Measurements from ENCODE around the gene CACNB2.
"Not testable (repeated sequence)": the region's sequence is repeated elsewhere in the genome, so short reads cannot be mapped to it uniquely, and the experiment has no call there.

CACNB2 gene

GRCh38 chr10:18561861-18562551, 421.8 kb downstream of the CACNB2 start:
- Histone ChIP-seq H4K20me1 (no peaks in the 10 kb centered on the region), H3K27me3 (no peaks in the 10 kb centered on the region), H3K36me3 (peaks cover 69% of the 10 kb centered on the region), H3K9ac (no peak overlapping the region), H3K4me1 (no peaks in the 10 kb centered on the region), H3K4me3 (no peak overlapping the region), H3K9me3 (peaks cover 93% of the 10 kb centered on the region), H3K4me2 (no peak overlapping the region), H3K27ac (no peak overlapping the region)
- no peak for TF ChIP-seq Cebpa-rat (IDR thresholded peaks at IDR 0.05)

- Histone ChIP-seq H4K20me1 (no peaks in the 10 kb centered on the region), H3K9me3 (peaks cover 93% of the 10 kb centered on the region), H3K27me3 (no peaks in the 10 kb centered on the region), H3K9ac (no peak overlapping the region), H3K36me3 (peaks cover 67% of the 10 kb centered on the region), H3K4me1 (no peaks in the 10 kb centered on the region), H3K27ac (no peak overlapping the region), H3K4me3 (no peak overlapping the region), H3K4me2 (no peak overlapping the region)
- no peak for TF ChIP-seq Cebpa-rat (IDR thresholded peaks at IDR 0.05)
These were observed 422.9 kb downstream of the CACNB2 start for GRCh38 chr10:18563003-18563726.

GRCh38 chr10:18565006-18565405, 424.8 kb downstream of the CACNB2 start:
- H3K4me3 ChIP-seq = no peak overlapping the region
- H3K27ac ChIP-seq = no peak overlapping the region
- no peak for TF ChIP-seq Cebpa-rat (IDR thresholded peaks at IDR 0.05)
- no peak overlapping the region for H3K9ac ChIP-seq
- H4K20me1 ChIP-seq = no peaks in the 10 kb centered on the region
- H3K36me3 ChIP-seq = peaks cover 53% of the 10 kb centered on the region
- H3K4me2 ChIP-seq = no peak overlapping the region
- no peaks in the 10 kb centered on the region for H3K27me3 ChIP-seq
- peaks cover 93% of the 10 kb centered on the region for H3K9me3 ChIP-seq
- H3K4me1 ChIP-seq = no peaks in the 10 kb centered on the region

GRCh38 chr10:18566177-18566576, 426.0 kb downstream of the CACNB2 start:
- Histone ChIP-seq H3K4me3 (no peak overlapping the region), H3K4me2 (no peak overlapping the region), H3K27ac (no peak overlapping the region), H3K9ac (no peak overlapping the region), H4K20me1 (no peaks in the 10 kb centered on the region), H3K9me3 (peaks cover 96% of the 10 kb centered on the region), H3K4me1 (no peaks in the 10 kb centered on the region), H3K36me3 (peaks cover 54% of the 10 kb centered on the region), H3K27me3 (no peaks in the 10 kb centered on the region)
- no peak for TF ChIP-seq Cebpa-rat (IDR thresholded peaks at IDR 0.05)

GRCh38 chr10:18567343-18567856, 427.2 kb downstream of the CACNB2 start:
- Histone ChIP-seq H3K4me1 (no peaks in the 10 kb centered on the region), H3K27me3 (no peaks in the 10 kb centered on the region), H4K20me1 (no peaks in the 10 kb centered on the region), H3K9ac (no peak overlapping the region), H3K36me3 (peaks cover 55% of the 10 kb centered on the region), H3K27ac (no peak overlapping the region), H3K4me3 (no peak overlapping the region), H3K4me2 (no peak overlapping the region), H3K9me3 (peaks cover 99% of the 10 kb centered on the region)
- no peak for TF ChIP-seq Cebpa-rat (IDR thresholded peaks at IDR 0.05)

- not testable (repeated sequence) for H3K27ac ChIP-seq, H3K9ac ChIP-seq, H3K4me3 ChIP-seq, H3K4me2 ChIP-seq, H3K4me1 ChIP-seq, H3K27me3 ChIP-seq, H4K20me1 ChIP-seq
- H3K36me3 ChIP-seq = peaks cover 67% of the 10 kb centered on the region
- H3K9me3 ChIP-seq = peaks cover 84% of the 10 kb centered on the region
These were observed 430.2 kb downstream of the CACNB2 start for GRCh38 chr10:18570386-18570785.

GRCh38 chr10:18571076-18571475, 430.9 kb downstream of the CACNB2 start:
- H3K9me3 ChIP-seq = peaks cover 78% of the 10 kb centered on the region

GRCh38 chr10:18571780-18572179, 431.6 kb downstream of the CACNB2 start:
- Histone ChIP-seq H4K20me1 (no peaks in the 10 kb centered on the region), H3K4me1 (no peaks in the 10 kb centered on the region), H3K9me3 (peaks cover 75% of the 10 kb centered on the region), H3K4me2 (no peak overlapping the region), H3K27ac (no peak overlapping the region), H3K9ac (no peak overlapping the region), H3K27me3 (no peaks in the 10 kb centered on the region), H3K4me3 (no peak overlapping the region), H3K36me3 (peaks cover 75% of the 10 kb centered on the region)
- TF ChIP-seq Cebpa-rat (IDR thresholded peaks at IDR 0.05) = no peak

More at GRCh38 chr10:18571076-18571475, 430.9 kb downstream of the CACNB2 start:
- Histone ChIP-seq H3K4me3 (no peak overlapping the region), H3K27ac (no peak overlapping the region), H3K4me2 (no peak overlapping the region), H3K9ac (no peak overlapping the region), H3K4me1 (no peaks in the 10 kb centered on the region), H3K36me3 (peaks cover 69% of the 10 kb centered on the region), H4K20me1 (no peaks in the 10 kb centered on the region), H3K27me3 (no peaks in the 10 kb centered on the region)
- TF ChIP-seq Cebpa-rat (IDR thresholded peaks at IDR 0.05) = no peak

- H3K36me3 ChIP-seq = peaks cover 78% of the 10 kb centered on the region
- no peaks in the 10 kb centered on the region for H3K27me3 ChIP-seq
- no peak overlapping the region for H3K9ac ChIP-seq
- H3K4me1 ChIP-seq = no peaks in the 10 kb centered on the region
- H3K4me2 ChIP-seq = no peak overlapping the region
- H4K20me1 ChIP-seq = no peaks in the 10 kb centered on the region
- peaks cover 75% of the 10 kb centered on the region for H3K9me3 ChIP-seq
- no peak for TF ChIP-seq Cebpa-rat (IDR thresholded peaks at IDR 0.05)
- no peak overlapping the region for H3K27ac ChIP-seq
- H3K4me3 ChIP-seq = no peak overlapping the region
These were observed 432.8 kb downstream of the CACNB2 start for GRCh38 chr10:18572959-18573561.

GRCh38 chr10:18576586-18576985, 436.4 kb downstream of the CACNB2 start:
- H4K20me1 ChIP-seq = no peaks in the 10 kb centered on the region
- no peak overlapping the region for H3K4me2 ChIP-seq
- peaks cover 90% of the 10 kb centered on the region for H3K36me3 ChIP-seq
- H3K4me3 ChIP-seq = no peak overlapping the region
- H3K4me1 ChIP-seq = peaks cover 21% of the 10 kb centered on the region
- H3K27me3 ChIP-seq = no peaks in the 10 kb centered on the region
- H3K27ac ChIP-seq = no peak overlapping the region
- TF ChIP-seq Cebpa-rat (IDR thresholded peaks at IDR 0.05) = no peak
- peaks cover 62% of the 10 kb centered on the region for H3K9me3 ChIP-seq
- H3K9ac ChIP-seq = no peak overlapping the region

Measured in BLaER1 (cell line).